ENCODE data around the gene SIGLECL1. TPM values are rescaled to one million over a fixed set of nuclear protein-coding genes. Genes with fewer than 3 reads are reported as not detected.
"Not testable (repeated sequence)": the region's sequence is repeated elsewhere in the genome, so short reads cannot be mapped to it uniquely, and the experiment has no call there.

SIGLECL1 gene
- total and polyA plus RNA-seq, 2 donors (not counting 1 experiment from before 2014, with no cell fraction given) = not detected

DNA sequence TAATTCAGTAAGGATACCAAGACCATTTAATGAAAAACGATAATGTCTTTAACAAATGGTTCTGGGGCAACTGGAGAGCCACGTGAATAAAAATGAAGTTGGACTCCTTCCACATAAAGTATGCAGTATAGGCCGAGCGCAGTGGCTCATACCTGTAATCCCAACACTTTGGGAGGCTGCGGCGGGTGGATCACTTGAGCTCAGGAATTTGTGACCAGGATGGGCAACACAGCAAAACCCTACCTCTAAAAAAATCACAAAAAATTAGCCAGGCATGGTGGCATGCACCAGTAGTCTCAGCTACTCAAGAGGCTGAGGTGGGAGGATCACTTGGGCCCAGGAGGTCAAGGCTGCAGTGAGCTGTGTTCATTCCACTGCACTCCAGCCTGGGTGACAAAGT, 46.6 kb upstream of the SIGLECL1 start:
- Histone ChIP-seq H3K27me3 (ENCODE audit: control insufficient read depth, insufficient read depth, low read length) (no peaks in the 10 kb centered on the region), H3K9ac (ENCODE audit: insufficient read depth, low read length) (no peak overlapping the region), H4K20me1 (ENCODE audit: control insufficient read depth, extremely low read depth, insufficient read depth, low read length) (no peaks in the 10 kb centered on the region), H3K4me3 (replicated peaks in 1 of 4; ENCODE audit: control extremely low read depth in 1 of 4, insufficient read depth in 1 of 4, low read depth in 3 of 4, low read length in 4 of 4) (no peak overlapping the region), H3K4me2 (ENCODE audit: extremely low read depth, insufficient read depth, low read length) (no peak overlapping the region), H2AFZ (ENCODE audit: low read length) (no peak overlapping the region), H3K36me3 (ENCODE audit: control insufficient read depth, insufficient read depth, low read length) (no peaks in the 10 kb centered on the region), H3K4me1 (ENCODE audit: control insufficient read depth, extremely low read depth, insufficient read depth, low read length) (no peaks in the 10 kb centered on the region), H3K27ac (ENCODE audit: insufficient read depth, low read length) (no peak overlapping the region), H3K9me3 (ENCODE audit: control insufficient read depth, insufficient read depth, low read depth, low read length) (no peaks in the 10 kb centered on the region), H3K79me2 (ENCODE audit: control insufficient read depth, insufficient read depth, low read length) (no peaks in the 10 kb centered on the region)
- TF ChIP-seq EZH2 (IDR thresholded peaks at IDR 0.05; ENCODE audit: low read length, missing control alignments) = no peak
- DNase-seq (ENCODE audit: low read depth in 2 of 2) = no peak

- H3K9ac ChIP-seq (ENCODE audit: insufficient read depth, low read length) = no peak overlapping the region
- no peaks in the 10 kb centered on the region for H3K9me3 ChIP-seq (ENCODE audit: control insufficient read depth, insufficient read depth, low read depth, low read length)
- no peaks in the 10 kb centered on the region for H3K27me3 ChIP-seq (ENCODE audit: control insufficient read depth, insufficient read depth, low read length)
- no peak for DNase-seq (ENCODE audit: low read depth in 2 of 2)
- H3K27ac ChIP-seq (ENCODE audit: insufficient read depth, low read length) = no peak overlapping the region
- H3K4me3 ChIP-seq (replicated peaks in 1 of 4; ENCODE audit: control extremely low read depth in 1 of 4, insufficient read depth in 1 of 4, low read depth in 3 of 4, low read length in 4 of 4) = no peak overlapping the region
- no peaks in the 10 kb centered on the region for H4K20me1 ChIP-seq (ENCODE audit: control insufficient read depth, extremely low read depth, insufficient read depth, low read length)
- H3K36me3 ChIP-seq (ENCODE audit: control insufficient read depth, insufficient read depth, low read length) = no peaks in the 10 kb centered on the region
- H2AFZ ChIP-seq (ENCODE audit: low read length) = no peak overlapping the region
- H3K4me2 ChIP-seq (ENCODE audit: extremely low read depth, insufficient read depth, low read length) = no peak overlapping the region
- TF ChIP-seq, protein P1, sequence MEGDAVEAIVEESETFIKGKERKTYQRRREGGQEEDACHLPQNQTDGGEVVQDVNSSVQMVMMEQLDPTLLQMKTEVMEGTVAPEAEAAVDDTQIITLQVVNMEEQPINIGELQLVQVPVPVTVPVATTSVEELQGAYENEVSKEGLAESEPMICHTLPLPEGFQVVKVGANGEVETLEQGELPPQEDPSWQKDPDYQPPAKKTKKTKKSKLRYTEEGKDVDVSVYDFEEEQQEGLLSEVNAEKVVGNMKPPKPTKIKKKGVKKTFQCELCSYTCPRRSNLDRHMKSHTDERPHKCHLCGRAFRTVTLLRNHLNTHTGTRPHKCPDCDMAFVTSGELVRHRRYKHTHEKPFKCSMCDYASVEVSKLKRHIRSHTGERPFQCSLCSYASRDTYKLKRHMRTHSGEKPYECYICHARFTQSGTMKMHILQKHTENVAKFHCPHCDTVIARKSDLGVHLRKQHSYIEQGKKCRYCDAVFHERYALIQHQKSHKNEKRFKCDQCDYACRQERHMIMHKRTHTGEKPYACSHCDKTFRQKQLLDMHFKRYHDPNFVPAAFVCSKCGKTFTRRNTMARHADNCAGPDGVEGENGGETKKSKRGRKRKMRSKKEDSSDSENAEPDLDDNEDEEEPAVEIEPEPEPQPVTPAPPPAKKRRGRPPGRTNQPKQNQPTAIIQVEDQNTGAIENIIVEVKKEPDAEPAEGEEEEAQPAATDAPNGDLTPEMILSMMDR (conservative IDR thresholded peaks at IDR 0.05 in 1 of 2, IDR thresholded peaks at IDR 0.05 in 1 of 2; ENCODE audit: low read depth in 1 of 2, low read length in 2 of 2) = no peak
- no peak for TF ChIP-seq EZH2 (IDR thresholded peaks at IDR 0.05; ENCODE audit: low read length, missing control alignments)
- no peaks in the 10 kb centered on the region for H3K79me2 ChIP-seq (ENCODE audit: control insufficient read depth, insufficient read depth, low read length)
- no peaks in the 10 kb centered on the region for H3K4me1 ChIP-seq (ENCODE audit: control insufficient read depth, extremely low read depth, insufficient read depth, low read length)
Observed at GRCh38 chr19:51207747-51208146, 43.1 kb upstream of the SIGLECL1 start.

GRCh38 chr19:51210191-51210784, 40.6 kb upstream of the SIGLECL1 start:
- Histone ChIP-seq H3K4me2 (ENCODE audit: extremely low read depth, insufficient read depth, low read length) (no peak overlapping the region), H3K4me3 (replicated peaks in 1 of 4; ENCODE audit: control extremely low read depth in 1 of 4, insufficient read depth in 1 of 4, low read depth in 3 of 4, low read length in 4 of 4) (no peak overlapping the region), H3K9ac (ENCODE audit: insufficient read depth, low read length) (no peak overlapping the region), H3K79me2 (ENCODE audit: control insufficient read depth, insufficient read depth, low read length) (no peaks in the 10 kb centered on the region), H3K27ac (ENCODE audit: insufficient read depth, low read length) (no peak overlapping the region), H3K4me1 (ENCODE audit: control insufficient read depth, extremely low read depth, insufficient read depth, low read length) (no peaks in the 10 kb centered on the region), H2AFZ (ENCODE audit: low read length) (no peak overlapping the region), H3K36me3 (ENCODE audit: control insufficient read depth, insufficient read depth, low read length) (no peaks in the 10 kb centered on the region), H3K27me3 (ENCODE audit: control insufficient read depth, insufficient read depth, low read length) (no peaks in the 10 kb centered on the region), H4K20me1 (ENCODE audit: control insufficient read depth, extremely low read depth, insufficient read depth, low read length) (no peaks in the 10 kb centered on the region), H3K9me3 (ENCODE audit: control insufficient read depth, insufficient read depth, low read depth, low read length) (no peaks in the 10 kb centered on the region)
- no peak for DNase-seq (ENCODE audit: low read depth in 2 of 2)
- TF ChIP-seq, protein P1 (conservative IDR thresholded peaks at IDR 0.05 in 1 of 2, IDR thresholded peaks at IDR 0.05 in 1 of 2; ENCODE audit: low read depth in 1 of 2, low read length in 2 of 2) = no peak
- no peak for TF ChIP-seq EZH2 (IDR thresholded peaks at IDR 0.05; ENCODE audit: low read length, missing control alignments)

DNA sequence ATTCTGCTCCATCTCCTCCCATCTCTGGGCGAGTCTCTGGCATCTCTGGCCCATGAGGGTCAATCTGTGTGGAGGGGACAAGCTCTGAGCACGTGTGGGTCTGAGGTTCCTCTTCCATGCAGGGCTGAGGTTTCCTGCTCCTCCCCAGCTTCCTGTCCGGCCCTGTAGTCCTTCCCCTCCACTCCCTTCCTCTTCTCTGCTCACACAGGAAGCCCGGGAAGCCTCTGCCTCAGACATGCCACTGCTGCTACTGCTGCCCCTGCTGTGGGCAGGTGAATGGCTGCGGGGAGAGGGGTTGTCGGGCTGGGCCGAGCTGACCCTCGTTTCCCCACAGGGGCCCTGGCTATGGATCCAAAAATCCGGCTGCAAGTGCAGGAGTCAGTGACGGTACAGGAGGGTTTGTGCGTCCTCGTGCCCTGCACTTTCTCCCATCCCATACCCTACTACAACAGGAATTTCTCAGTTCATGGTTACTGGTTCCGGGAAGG, 40.0 kb upstream of the SIGLECL1 start:
- not testable (repeated sequence) for H3K79me2 ChIP-seq (ENCODE audit: control insufficient read depth, insufficient read depth, low read length); H3K9me3 ChIP-seq (ENCODE audit: control insufficient read depth, insufficient read depth, low read depth, low read length); H3K4me3 ChIP-seq (replicated peaks in 1 of 4; ENCODE audit: control extremely low read depth in 1 of 4, insufficient read depth in 1 of 4, low read depth in 3 of 4, low read length in 4 of 4); DNase-seq (ENCODE audit: low read depth in 2 of 2); H3K4me2 ChIP-seq (ENCODE audit: extremely low read depth, insufficient read depth, low read length); H4K20me1 ChIP-seq (ENCODE audit: control insufficient read depth, extremely low read depth, insufficient read depth, low read length); H2AFZ ChIP-seq (ENCODE audit: low read length); H3K4me1 ChIP-seq (ENCODE audit: control insufficient read depth, extremely low read depth, insufficient read depth, low read length); H3K27ac ChIP-seq (ENCODE audit: insufficient read depth, low read length); H3K36me3 ChIP-seq (ENCODE audit: control insufficient read depth, insufficient read depth, low read length); H3K27me3 ChIP-seq (ENCODE audit: control insufficient read depth, insufficient read depth, low read length); H3K9ac ChIP-seq (ENCODE audit: insufficient read depth, low read length)

All from fibroblast of lung (primary cell).